GM12892 (cell line): ENCODE results near the gene SLC44A3.
"Not testable (repeated sequence)": the region's sequence is repeated elsewhere in the genome, so short reads cannot be mapped to it uniquely, and the experiment has no call there.

Experiments used
- DNase-seq: peaks from one replicate; pipeline ENCODE4 v3.0.0; 2011; ENCODE audit not compliant: insufficient read length
- FAIRE-seq: peaks from 2 replicates; lab custom pipeline; 2011; peaks lifted over from hg19 to GRCh38; lab: Jason Lieb, UNC
- POLR2A ChIP-seq: IDR thresholded peaks from 2 replicates; pipeline ENCODE4 v1.6.1; 2011; ENCODE audit warnings: low read depth, low read length, control low read depth
- POLR2AphosphoS5 ChIP-seq: IDR thresholded peaks from 2 replicates; pipeline ENCODE4 v1.6.1; 2011; ENCODE audit warnings: low read depth, low read length, control low read depth
- TAF1 ChIP-seq: IDR thresholded peaks from 2 replicates; pipeline ENCODE4 v1.6.1; 2011; ENCODE audit warnings: low read depth, mild to moderate bottlenecking, control low read depth, low read length, borderline replicate concordance

The SLC44A3 gene

GRCh38 chr1:94821636-94822305 lies 1.6 kb downstream of the SLC44A3 start:
- TF ChIP-seq POLR2A: no peak
- TF ChIP-seq TAF1: no peak
- TF ChIP-seq POLR2AphosphoS5: no peak
- DNase-seq (no peak), FAIRE-seq (no peak)

GRCh38 chr1:94823116-94823515 lies 3.0 kb downstream of the SLC44A3 start:
- FAIRE-seq: no peak
- TF ChIP-seq POLR2AphosphoS5 (no peak), POLR2A (no peak), TAF1 (no peak)

GRCh38 chr1:94825936-94826335 lies 5.8 kb downstream of the SLC44A3 start:
- no peak for FAIRE-seq
- DNase-seq: no peak
- no peak for TF ChIP-seq POLR2AphosphoS5
- no peak for TF ChIP-seq TAF1
- no peak for TF ChIP-seq POLR2A

More at GRCh38 chr1:94823116-94823515, 3.0 kb downstream of the SLC44A3 start:
- DNase-seq: no peak

GRCh38 chr1:94827434-94827833 lies 7.3 kb downstream of the SLC44A3 start:
- FAIRE-seq: no peak
- DNase-seq: no peak
- TF ChIP-seq POLR2A: no peak
- no peak for TF ChIP-seq POLR2AphosphoS5
- no peak for TF ChIP-seq TAF1

GRCh38 chr1:94828251-94828650 lies 8.1 kb downstream of the SLC44A3 start:
- no peak for DNase-seq
- FAIRE-seq: no peak
- TF ChIP-seq POLR2A: no peak
- no peak for TF ChIP-seq POLR2AphosphoS5
- TF ChIP-seq TAF1: no peak

- DNase-seq: no peak
- TF ChIP-seq POLR2A (no peak), POLR2AphosphoS5 (no peak), TAF1 (no peak)
Measured at GRCh38 chr1:94831641-94832040, 11.5 kb downstream of the SLC44A3 start.

GRCh38 chr1:94832446-94832845 lies 12.3 kb downstream of the SLC44A3 start:
- FAIRE-seq (no peak), DNase-seq (no peak)
- TF ChIP-seq POLR2AphosphoS5 (no peak), POLR2A (no peak), TAF1 (no peak)

More at GRCh38 chr1:94831641-94832040, 11.5 kb downstream of the SLC44A3 start:
- FAIRE-seq: no peak

- TF ChIP-seq TAF1 (no peak), POLR2AphosphoS5 (no peak), POLR2A (no peak)
- FAIRE-seq (no peak), DNase-seq (no peak)
Measured at GRCh38 chr1:94832931-94833585, 12.9 kb downstream of the SLC44A3 start.

GRCh38 chr1:94836891-94837290 lies 16.7 kb downstream of the SLC44A3 start:
- FAIRE-seq (no peak), DNase-seq (no peak)
- no peak for TF ChIP-seq POLR2AphosphoS5
- no peak for TF ChIP-seq POLR2A
- TF ChIP-seq TAF1: no peak

- not testable (repeated sequence) for DNase-seq, FAIRE-seq
Measured at GRCh38 chr1:94840381-94840780, 20.2 kb downstream of the SLC44A3 start.

GRCh38 chr1:94840808-94841207 lies 20.7 kb downstream of the SLC44A3 start:
- DNase-seq (no peak), FAIRE-seq (no peak)
- no peak for TF ChIP-seq POLR2AphosphoS5
- no peak for TF ChIP-seq TAF1
- TF ChIP-seq POLR2A: no peak

GRCh38 chr1:94843430-94843829 lies 23.3 kb downstream of the SLC44A3 start:
- no peak for TF ChIP-seq POLR2A
- TF ChIP-seq POLR2AphosphoS5: no peak
- no peak for TF ChIP-seq TAF1
- DNase-seq (no peak), FAIRE-seq (no peak)
